Neuron (in vitro differentiated cells): ENCODE data around the gene SALL4.
"Not testable (repeated sequence)": the region's sequence is repeated elsewhere in the genome, so short reads cannot be mapped to it uniquely, and the experiment has no call there.

Source experiments
- H2AFZ ChIP-seq: one replicate; pipeline ENCODE4 v1.6.1; 2013; ENCODE audit warnings: low read depth, mild to moderate bottlenecking, inconsistent platforms, low read length, moderate library complexity
- H3K27me3 ChIP-seq: one replicate; pipeline ENCODE4 v1.6.1; 2013; ENCODE audit warnings: low read length; ENCODE audit not compliant: insufficient read depth
- H3K36me3 ChIP-seq: one replicate; pipeline ENCODE4 v1.6.1; 2013; ENCODE audit warnings: low read length; ENCODE audit not compliant: insufficient read depth
- H3K4me1 ChIP-seq: one replicate; pipeline ENCODE4 v1.6.1; 2013; ENCODE audit warnings: low read length; ENCODE audit not compliant: insufficient read depth
- H3K4me3 ChIP-seq: 2 replicates; pipeline ENCODE4 v1.5.1; 2013; ENCODE audit warnings: mild to moderate bottlenecking, low read length, moderate library complexity
- H3K9me3 ChIP-seq: one replicate; pipeline ENCODE4 v1.6.1; 2013; ENCODE audit warnings: low read length

Gene SALL4

DNA sequence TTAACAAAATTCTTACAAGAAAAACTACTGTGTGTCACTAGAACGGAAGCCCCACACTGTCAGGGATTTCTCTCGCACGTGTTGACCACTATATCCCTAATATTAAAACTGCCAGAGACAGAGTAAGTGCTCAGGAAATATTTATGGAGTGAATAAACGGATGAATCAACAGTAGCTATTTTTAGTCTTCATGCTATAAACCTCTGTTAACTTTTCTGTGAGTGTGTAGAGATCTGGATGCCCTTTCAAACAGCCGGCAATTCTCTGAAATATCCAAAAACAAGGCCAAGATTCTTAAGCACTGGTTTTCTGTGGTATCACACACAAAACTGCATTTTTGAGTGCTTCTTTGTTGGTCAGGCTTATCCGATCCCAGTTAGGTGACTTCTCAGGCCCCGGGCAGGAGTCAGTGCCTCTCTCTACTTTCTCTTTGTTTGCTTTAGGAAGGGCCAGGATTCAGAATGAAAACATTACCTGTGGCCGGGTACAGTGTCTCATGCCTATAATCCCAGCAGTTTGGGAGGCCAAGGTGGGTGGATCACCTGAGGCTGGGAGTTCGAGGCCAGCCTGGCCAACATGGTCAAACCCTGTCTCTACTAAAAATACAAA, 49.9 kb downstream of the SALL4 start:
- H3K9me3 ChIP-seq: no peaks in the 10 kb centered on the region
- H3K36me3 ChIP-seq: peaks cover 5% of the 10 kb centered on the region
- H3K27me3 ChIP-seq: no peaks in the 10 kb centered on the region
- H2AFZ ChIP-seq: no peak overlapping the region
- no peaks in the 10 kb centered on the region for H3K4me1 ChIP-seq
- H3K4me3 ChIP-seq: no peak overlapping the region

DNA sequence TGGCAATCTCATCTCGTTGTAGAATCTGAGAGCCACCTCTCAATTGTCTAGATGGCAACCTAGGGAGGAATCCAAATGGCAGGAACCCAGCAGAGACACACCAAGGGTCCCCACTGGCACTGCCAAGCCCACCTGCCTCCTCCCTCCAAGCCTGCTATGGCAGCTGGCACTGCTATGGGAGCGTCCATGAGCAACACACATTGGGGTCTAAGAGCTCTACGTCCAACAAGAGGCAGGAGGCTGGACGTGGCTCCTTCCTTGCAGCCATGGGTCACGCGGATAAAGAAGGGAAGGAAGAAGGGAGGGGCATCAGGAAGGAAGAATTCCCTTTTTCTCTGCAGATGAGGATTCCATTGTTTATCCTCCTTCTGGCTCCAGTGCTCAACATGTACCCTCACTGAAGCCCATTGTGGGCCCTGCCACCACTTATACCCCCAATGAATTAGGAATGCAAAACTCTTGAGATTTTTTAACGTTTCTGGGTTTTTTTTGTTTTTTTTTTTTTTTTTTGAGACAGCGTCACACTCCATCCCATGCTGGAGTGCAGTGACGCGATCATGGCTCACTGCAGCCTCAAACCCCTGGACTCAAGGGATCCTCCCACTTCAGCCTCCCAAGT, 51.4 kb downstream of the SALL4 start:
- Histone ChIP-seq H3K4me3 (no peak overlapping the region), H3K27me3 (no peaks in the 10 kb centered on the region), H2AFZ (no peak overlapping the region), H3K4me1 (no peaks in the 10 kb centered on the region), H3K36me3 (peaks cover 5% of the 10 kb centered on the region), H3K9me3 (no peaks in the 10 kb centered on the region)

DNA sequence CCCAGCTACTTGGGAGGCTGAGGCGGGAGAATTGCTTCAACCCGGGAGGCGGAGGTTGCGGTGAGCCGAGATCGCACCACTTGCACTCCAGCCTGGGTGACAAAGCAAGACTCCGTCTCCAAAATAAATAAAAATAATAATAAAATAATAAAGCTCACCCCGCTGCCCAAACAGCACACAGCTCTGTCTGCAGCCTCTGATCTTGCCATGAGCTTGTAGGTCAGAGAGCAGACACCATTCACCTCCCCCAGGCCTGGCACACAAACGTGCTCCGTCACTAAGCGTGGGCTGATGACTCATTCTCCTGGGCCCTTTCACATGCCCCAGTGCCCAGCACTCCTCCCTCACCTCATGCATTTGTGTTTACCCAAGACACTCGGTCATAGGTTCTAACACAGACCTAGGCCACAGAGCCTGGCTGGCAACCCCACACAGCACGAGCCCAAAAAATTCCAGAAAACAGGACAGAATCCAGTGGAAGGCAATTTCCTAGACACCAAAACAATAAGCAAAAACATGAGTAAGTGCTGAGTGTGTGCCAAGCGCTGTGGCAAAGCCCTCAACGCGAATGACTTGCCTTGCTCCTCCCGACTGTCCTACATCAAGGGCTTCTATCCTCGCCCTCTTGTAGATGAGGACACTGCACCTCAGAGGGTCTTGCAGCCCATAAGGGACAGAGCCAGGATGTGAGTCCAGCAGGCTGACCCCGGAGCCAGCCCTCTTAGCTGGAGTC, 52.1 kb downstream of the SALL4 start:
- Histone ChIP-seq H3K27me3 (no peaks in the 10 kb centered on the region), H3K36me3 (peaks cover 5% of the 10 kb centered on the region), H3K4me1 (no peaks in the 10 kb centered on the region), H2AFZ (no peak overlapping the region), H3K4me3 (no peak overlapping the region), H3K9me3 (no peaks in the 10 kb centered on the region)

DNA sequence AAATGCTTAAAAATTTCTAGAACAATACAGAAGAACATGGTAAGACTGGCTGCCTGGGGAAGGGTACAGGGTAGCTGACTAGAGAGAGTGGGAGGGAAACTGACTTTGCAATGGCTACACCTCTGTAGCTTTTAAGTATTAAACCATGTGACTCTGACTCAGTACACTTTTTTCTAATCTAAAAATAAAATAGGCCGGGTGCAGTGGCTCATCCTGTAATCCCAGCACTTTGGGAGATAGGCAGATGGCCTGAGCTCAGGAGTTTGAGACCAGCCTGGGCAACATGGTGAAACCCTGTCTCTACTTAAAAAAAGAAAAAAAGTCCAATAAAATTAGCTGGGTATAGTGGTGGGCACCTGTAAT, 52.7 kb downstream of the SALL4 start:
- Histone ChIP-seq H3K4me1 (no peaks in the 10 kb centered on the region), H3K9me3 (no peaks in the 10 kb centered on the region), H3K27me3 (no peaks in the 10 kb centered on the region), H3K36me3 (peaks cover 5% of the 10 kb centered on the region), H2AFZ (no peak overlapping the region), H3K4me3 (no peak overlapping the region)

DNA sequence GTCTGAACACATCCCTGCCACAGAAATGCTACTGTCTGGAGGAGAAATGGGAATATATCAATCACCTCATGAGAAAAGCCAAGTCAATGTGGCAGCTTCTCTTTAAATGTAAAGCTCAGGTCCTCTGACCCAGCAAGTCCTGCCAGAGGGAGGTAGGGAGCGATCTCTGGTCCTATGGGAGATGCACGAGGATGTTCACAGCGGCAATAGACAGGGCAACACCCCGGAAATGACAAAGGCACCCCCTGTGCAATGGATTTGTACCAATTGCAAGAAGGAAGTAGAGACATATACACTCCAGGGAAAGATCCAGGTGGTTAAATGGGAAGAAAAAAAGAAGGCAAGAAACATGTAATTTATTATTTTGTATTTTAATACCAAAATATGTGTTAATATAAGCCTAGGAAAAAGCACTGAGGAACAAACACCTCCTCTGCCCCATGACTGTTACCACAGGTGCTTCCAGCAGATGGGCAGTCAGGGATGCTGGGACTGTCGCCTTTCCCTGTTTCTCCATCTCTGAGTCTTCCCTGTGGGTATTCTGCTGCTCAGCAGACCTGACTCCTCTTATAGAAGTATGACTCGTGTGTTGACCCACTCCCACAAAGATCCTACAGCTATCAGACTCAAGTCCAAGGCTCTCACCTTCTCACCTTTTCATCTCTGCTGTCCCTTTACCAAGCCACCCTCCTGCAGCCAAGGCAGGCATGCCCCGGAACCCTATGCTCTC, 55.0 kb downstream of the SALL4 start:
- Histone ChIP-seq H2AFZ (no peak overlapping the region), H3K36me3 (peaks cover 2% of the 10 kb centered on the region), H3K4me3 (no peak overlapping the region), H3K27me3 (no peaks in the 10 kb centered on the region), H3K4me1 (no peaks in the 10 kb centered on the region), H3K9me3 (no peaks in the 10 kb centered on the region)

DNA sequence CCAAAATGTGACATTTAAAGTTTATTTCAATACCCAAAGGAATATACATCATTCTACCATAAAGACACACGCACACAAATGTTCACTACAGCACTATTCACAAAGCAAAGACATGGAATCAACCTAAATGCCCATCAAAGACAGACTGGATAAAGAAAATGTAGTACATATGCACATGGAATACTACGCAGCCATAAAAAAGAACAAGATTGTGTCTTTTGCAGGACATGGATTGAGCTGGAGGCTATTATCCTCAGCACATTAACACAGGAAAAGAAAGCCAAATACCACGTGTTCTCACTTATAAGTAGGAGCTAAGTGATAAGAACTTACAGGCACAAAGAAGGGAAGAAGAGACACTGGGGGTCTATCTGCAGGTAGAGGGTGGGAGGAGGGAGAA, 56.5 kb downstream of the SALL4 start:
- H3K4me1 ChIP-seq: no peaks in the 10 kb centered on the region
- H3K4me3 ChIP-seq: no peak overlapping the region
- no peaks in the 10 kb centered on the region for H3K9me3 ChIP-seq
- no peaks in the 10 kb centered on the region for H3K36me3 ChIP-seq
- no peaks in the 10 kb centered on the region for H3K27me3 ChIP-seq
- H2AFZ ChIP-seq: no peak overlapping the region

DNA sequence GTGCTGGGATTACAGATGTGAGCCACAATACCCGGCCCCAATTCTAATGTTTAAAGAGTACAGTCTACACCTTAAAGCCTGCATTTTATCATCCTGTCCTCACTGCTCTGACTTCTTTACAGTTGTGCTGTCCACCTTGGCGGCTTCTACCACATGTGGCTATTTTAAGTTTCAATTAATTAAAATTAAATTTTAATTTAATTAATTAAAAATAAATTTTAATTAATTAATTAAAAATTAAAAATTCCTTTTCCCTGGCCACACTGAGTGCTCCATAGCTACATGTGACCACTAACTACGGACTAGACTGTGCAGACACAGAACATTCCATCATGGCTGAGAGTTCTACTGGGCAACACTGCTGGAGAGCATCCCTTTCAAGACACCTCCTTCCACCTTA, 61.5 kb downstream of the SALL4 start:
- Histone ChIP-seq H2AFZ (no peak overlapping the region), H3K36me3 (no peaks in the 10 kb centered on the region), H3K4me3 (no peak overlapping the region), H3K4me1 (no peaks in the 10 kb centered on the region), H3K9me3 (no peaks in the 10 kb centered on the region), H3K27me3 (no peaks in the 10 kb centered on the region)

DNA sequence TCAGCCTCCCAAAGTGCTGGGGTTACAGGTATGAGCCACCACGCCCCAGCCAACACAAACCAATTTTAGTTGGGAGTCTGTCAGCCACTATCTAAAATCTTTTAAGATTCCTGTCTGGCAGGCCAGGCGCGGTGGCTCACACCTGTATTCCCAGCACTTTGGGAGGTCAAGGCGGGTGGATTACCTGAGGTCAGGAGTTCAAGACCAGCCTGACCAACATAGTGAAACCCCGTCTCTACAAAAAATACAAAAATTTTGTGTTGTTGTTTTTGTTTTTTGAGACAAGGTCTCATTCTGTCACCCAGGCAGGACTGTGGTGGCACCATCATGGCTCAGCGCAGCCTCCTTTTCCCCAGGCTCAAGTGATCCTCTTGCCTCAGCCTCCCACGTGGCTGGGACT, 62.0 kb downstream of the SALL4 start:
- not testable (repeated sequence) for H3K4me3 ChIP-seq, H3K27me3 ChIP-seq, H3K36me3 ChIP-seq, H3K4me1 ChIP-seq, H3K9me3 ChIP-seq, H2AFZ ChIP-seq

DNA sequence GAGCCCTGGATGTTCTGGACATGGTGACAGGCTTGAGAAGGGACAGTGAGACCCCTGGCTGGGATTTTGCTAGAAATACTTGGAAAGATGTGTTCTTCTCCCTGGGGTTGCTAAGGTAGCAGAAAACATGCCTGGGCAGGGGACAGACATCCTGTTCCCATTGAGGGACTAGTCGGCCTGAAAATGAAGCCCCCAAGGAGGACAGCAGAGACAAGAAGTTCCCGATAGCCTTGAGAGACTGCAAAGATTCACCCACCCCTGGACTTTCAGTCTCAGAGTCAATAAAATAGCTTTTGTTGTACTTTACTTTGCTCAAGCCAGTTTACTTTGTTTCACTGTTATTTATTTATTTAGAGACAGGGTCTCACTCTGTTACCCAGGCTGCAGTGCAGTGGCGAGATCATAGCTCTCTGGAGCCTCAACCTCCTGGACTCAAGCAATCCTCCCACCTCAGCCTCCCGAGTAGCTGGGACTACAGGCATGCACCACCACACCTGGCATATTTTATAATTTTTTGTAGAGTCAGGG, 62.5 kb downstream of the SALL4 start:
- Histone ChIP-seq H3K9me3 (no peaks in the 10 kb centered on the region), H3K36me3 (no peaks in the 10 kb centered on the region), H2AFZ (no peak overlapping the region), H3K27me3 (no peaks in the 10 kb centered on the region), H3K4me1 (no peaks in the 10 kb centered on the region), H3K4me3 (no peak overlapping the region)

DNA sequence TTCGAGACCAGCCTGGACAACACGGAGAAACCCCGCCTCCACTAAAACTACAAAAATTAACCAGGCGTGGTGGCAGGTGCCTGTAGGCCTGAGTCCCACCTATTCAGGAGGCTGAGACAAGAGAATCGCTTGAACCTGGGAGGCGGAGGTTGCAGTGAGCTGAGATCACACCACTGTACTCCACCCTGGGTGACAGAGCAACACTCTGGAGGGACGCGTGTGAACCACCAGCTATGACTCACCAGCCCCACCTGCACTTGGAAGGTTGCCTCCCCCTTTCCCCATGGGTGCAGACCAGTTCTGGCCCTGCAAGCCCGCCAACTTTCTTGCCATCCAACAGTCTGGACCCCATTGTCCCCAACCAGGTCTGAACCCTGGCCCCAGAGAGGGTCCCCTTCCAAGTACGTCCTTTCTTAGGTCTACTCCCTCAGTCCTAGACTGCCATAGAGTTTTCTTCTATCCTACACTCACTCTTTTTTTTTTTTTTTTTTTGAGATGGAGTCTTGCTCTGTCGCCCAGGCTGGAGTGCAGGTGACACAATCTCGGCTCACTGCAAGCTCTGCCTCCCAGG, 63.4 kb downstream of the SALL4 start:
- Histone ChIP-seq H3K4me3 (no peak overlapping the region), H3K27me3 (no peaks in the 10 kb centered on the region), H3K4me1 (no peaks in the 10 kb centered on the region), H2AFZ (no peak overlapping the region), H3K36me3 (no peaks in the 10 kb centered on the region), H3K9me3 (no peaks in the 10 kb centered on the region)

DNA sequence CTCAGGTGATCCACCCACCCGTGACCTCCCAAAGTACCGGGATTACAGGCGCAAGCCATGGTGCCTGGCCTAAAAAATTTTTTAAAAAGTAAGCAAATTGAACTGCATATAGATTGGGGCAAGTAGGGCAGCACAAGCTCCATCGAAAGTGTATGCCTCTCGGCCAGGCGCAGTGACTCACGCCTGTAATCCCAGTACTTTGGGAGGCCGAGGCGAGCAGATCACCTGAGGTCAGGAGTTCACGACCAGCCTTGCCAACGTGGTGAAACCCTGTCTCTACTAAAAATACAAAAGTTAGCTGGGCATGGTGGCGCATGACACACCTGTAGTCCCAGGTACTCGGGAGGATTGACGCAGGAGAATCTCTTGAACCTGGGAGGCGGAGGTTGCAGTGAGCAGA, 64.1 kb downstream of the SALL4 start:
- not testable (repeated sequence) for H3K4me3 ChIP-seq, H3K36me3 ChIP-seq, H3K27me3 ChIP-seq, H3K4me1 ChIP-seq, H3K9me3 ChIP-seq, H2AFZ ChIP-seq

DNA sequence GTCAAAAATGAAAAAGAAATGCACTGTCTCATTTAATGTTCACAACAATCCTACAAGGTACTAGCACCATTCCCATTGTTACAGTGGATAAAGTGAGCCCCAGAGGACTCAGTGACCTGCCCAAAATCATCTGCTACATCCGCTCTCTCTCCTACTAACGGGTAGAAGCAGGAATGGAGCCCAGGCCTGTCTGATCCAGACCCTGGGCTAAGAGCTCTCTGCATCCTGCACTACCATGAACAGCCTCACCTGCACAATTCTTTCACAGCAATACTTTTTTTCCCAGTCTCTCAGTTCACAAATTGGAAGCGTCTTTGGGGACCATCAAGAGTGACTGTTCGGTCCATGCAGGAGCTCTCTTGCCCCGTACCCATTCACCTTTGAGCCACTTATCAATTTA, 65.4 kb downstream of the SALL4 start:
- Histone ChIP-seq H3K36me3 (no peaks in the 10 kb centered on the region), H3K9me3 (no peaks in the 10 kb centered on the region), H3K4me1 (no peaks in the 10 kb centered on the region), H2AFZ (no peak overlapping the region), H3K4me3 (no peak overlapping the region), H3K27me3 (no peaks in the 10 kb centered on the region)
